SK-MEL-5 (cell line): ENCODE measurements around the gene GNAL. TPM values are rescaled to one million over a fixed set of nuclear protein-coding genes. Genes with fewer than 3 reads are reported as not detected.
"Not testable (repeated sequence)": the region's sequence is repeated elsewhere in the genome, so short reads cannot be mapped to it uniquely, and the experiment has no call there.

Experiments
- DNase-seq: peaks from one replicate; pipeline ENCODE4 v3.0.0-alpha.2; 2016; ENCODE audit warnings: low read depth, low spot score
- in situ Hi-C: cut with HindIII; loops from 2 replicates; pipeline ENCODE4 v1.10.0; 2016; ENCODE audit warnings: low sequenced_read_pairs, high pct_unique_total_duplicates, low pct_unique_long_range_greater_than_20kb
- total RNA-seq: library from RNA; depleted of rRNA; stranded (reverse); fragments of >200 nt; shearing (Covaris generic); gene quantifications from 2 replicates; pipeline ENCODE4 v1.2.3, GENCODE V29; 2014

The GNAL gene
- total RNA-seq, 1 experiment from 2014 or later, result 18.8 TPM

DNA sequence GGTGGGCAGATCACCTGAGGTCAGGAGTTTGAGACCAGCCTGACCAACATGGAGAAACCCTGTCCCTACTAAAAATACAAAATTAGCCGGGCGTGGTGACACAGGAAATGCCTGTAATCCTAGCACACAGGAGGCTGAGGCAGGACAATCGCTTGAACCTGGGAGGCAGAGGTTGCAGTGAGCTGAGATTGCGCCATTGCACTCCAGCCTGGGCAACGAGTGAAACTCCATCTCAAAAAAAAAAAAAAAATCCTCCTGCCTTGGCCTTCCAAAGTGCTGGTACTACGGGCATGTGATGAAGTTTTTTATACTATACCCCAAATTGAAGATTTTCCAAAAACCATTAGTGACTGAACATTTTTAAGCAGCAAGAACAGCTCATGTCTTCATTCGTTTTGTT is 203.4 kb downstream of the GNAL start:
- DNase-seq, in situ Hi-C loops: not testable (repeated sequence)

DNA sequence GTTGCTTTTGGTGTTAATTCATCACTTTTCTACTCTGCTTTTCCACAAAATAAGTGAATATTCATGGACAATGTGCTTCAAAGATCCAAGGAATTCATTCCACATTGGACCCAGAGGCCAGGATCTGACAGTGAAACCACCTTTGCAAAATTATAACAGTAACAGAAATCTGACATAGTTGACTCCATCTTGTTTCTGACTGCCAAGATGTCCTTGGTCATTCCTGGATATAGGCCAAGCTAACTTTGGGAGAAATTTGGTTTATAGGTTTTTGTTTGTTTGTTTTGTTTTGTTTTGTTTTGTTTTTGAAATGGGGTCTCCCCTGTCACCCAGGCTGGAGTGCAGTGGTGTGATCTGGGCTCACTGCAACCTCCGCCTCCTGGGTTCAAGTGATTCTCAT is 208.7 kb downstream of the GNAL start:
- no peak for DNase-seq

DNA sequence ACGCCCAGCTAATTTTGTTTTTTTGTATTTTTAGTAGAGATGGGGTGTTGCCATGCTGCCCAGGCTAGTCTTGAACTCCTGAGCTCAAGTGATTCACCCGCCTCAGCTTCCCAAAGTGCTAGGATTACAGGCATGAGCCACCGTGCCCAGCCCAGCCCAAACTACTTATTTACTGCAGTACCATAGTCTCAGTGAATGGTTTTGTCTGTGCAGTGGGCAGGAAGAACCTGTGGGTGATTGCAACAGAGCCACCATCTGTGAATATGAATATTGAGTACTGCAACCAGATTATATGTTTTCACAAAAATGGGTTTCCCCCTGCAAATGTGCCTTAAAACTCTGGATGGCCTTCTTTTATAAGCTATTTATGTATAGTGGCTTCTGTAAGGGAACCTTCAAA is 210.0 kb downstream of the GNAL start:
- in situ Hi-C loops, result no loop called here
- DNase-seq, result no peak

More for the DNA sequence above, 208.7 kb downstream of the GNAL start:
- in situ Hi-C loops, result no loop called here

DNA sequence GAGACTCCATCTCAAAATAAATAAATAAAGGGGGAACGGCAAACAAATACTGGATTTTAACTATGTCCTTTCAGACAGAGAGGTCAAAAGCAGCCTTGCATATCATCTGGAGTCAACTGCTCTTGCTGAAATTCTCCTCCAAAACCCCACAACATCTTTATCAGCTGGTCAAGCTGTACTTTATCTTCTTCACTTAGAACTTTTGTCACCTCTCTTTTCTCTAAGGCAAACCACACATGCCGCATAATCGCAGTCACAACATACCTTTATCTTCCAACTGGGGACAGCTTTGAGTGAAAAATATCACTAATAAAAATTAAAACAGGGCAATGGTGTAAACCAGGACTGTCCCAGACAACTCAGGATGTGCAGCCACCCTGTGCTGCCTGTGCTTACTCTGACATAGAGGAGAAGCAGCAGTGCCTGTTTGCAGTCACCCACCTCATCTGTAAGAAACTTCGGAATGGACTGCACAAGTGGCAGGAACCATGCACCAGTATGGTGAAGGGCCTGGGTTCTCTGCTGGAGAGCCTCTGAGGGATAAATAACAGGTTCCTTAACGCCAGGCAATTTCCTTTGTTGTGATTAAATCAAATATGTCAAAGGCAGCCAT is 212.9 kb downstream of the GNAL start:
- no peak for DNase-seq
- in situ Hi-C loops, result no loop called here

DNA sequence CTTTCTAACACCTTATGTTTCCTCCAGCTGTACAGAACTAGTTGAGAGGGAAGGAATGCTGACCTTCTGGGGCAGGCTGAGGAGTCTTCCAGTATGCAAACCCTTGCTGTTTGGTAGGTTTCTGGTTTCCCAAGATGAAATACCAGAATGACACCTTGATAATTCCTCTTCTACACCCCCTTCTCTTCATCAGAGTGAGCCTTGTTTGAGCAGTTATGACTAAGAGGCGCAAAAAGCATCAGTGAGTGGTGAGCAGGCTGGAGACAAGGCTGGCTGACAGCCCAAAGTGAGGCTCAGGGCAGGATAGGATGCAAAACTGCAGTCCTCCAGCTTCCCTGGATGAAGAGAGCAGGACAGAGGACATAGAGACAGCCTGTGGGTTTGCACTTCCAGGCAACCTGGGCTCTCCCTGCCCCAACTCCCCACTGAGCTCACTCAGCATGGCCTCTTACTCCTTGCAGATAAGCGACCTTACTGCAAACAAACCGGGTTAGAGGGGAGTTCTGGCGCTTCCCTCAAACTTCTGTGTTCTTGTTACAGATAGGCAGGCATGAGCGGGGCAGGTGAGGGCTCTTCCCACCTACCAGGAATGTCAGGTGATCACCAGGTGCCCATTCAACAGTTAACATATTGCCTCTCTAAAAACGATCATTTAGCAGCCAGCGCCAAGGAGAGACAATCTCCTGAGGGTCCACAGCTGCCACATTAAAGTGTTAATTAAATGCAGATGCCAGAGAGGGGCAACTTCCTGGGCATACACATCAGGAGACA is 213.6 kb downstream of the GNAL start:
- in situ Hi-C loops, result no loop called here

DNA sequence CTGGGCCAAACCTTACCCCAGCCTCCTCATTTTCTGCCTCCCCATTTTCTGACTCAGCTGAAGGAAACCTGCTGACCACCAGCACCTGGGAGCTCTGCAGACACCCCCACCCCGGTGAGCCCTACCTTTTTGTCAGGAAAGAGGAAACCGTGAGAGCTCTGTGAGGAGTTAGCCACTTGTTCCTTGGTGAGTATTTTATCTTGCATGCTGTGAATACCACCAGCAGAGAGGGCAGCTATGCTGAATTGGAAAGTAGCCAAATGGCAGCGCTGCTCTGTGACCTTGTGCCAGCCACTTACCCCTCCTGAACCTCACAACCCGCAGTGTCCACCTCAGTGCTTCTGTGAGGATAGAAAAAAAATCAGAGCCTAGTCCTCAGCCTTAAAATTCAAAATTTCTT is 216.5 kb downstream of the GNAL start:
- in situ Hi-C loops, result no loop called here
- no peak for DNase-seq

More for the DNA sequence above, 213.6 kb downstream of the GNAL start:
- no peak for DNase-seq

DNA sequence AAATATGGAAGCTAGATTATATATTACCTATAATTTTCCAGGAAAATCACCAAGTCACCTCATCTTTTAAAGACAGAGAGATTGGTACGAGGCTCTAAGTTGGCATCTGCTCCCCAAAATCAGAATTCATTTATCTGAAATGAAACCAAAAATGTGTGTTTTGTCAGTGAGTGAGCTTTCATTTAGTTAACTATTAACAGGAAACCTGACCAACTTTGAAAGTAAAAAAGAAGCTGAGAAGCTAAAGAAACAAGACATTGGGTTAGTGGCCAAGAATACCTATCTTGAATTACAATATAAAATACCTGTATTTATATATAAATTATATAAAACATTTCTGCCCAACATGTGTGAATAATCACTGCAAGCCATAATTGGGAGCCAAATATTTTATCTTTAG is 217.1 kb downstream of the GNAL start:
- in situ Hi-C loops, result no loop called here
- DNase-seq, result no peak

DNA sequence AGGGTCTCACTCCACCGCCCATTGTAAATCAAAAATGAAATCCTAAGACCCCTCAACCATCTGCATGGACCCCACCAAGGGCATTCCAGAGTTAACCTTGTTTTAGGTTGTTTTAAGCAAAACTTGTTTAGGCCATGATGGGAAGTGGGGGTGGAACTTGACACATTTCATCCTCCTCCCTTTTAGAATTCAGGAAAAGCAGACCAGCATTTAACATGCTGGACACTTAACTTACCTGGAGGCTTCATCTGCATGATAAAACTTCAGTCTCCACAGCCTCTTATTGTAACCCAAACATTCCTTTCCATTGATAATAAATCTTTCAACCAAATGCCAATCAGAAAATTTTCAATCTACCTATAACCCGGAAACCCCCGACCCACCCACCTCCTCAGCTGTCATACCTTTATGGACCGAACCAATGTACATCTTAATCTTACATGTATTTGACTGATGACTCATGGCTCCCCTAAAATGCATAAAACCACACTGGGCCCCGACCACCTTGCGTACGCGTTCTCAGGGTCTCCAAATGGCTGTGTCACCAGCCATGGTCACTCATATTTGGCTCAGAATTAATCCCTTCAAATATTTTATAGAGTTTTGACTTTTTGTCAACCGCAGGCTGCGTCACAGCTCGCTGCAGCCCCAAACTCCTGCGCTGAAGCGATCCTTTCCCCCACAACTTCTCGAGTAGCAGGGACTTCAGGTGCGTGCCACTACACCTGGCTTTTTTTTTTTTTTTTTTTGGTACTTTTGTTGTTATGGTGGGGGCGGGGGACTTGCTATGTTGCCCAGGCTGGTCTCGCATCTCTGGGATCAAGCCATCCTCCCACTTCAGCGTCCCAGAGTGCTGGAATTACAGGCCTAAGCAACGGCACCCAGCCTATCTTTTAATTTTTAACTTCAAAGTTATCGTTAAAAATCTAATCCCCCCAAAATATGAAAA is 218.1 kb downstream of the GNAL start:
- in situ Hi-C loops, result no loop called here
- DNase-seq, result no peak

DNA sequence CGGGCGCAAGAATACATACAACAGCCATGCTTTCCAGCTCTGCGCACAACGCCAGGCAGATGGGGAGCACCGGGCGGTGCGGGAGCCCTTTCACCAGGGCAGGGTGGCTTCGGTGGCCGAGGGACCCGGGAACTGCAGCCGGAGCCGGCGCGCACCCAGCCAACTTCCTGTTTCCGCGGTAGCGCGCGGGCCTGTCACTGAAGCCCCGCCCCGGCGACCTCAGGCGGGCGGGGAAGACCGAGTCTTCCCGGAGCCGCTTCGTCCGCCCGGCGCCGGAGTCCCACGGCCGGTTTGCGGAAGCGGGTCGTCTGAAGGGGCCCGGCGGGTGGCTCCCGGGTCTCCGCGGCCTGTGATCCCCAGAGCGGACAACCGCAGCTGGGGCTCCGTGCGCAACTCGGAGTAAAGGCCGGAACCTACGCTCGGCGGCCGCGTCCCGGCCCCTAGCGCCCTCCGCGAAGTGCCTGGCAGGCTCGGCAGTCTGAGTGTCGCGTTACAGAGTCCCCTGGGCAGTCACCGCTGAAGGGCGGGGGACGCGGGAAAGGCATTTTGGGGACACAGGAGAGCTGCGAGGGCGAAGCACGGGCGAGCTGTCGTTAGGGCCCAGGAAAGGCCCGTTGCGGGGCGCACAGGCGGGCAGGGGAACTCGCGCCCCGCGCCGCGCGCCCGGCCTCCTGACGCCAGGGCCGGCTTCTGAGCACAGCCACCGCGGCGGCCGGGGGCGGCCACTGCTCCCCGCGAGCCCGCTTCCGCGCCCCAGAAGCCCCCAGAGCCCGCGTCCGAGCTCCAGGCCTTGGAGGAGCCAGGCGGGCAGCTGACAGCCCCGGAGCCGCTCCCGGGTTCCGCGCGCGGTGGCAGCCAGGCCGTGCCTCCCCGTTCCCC is 219.4 kb downstream of the GNAL start, which contains the start of gene MPPE1:
MPPE1 (minus strand) TSS at position 136 of the 879 bp plus-strand sequence. CDS start 11,053 bp downstream, outside the sequence.
- peak; percentile 78 for DNase-seq
- in situ Hi-C loops, result no loop called here

DNA sequence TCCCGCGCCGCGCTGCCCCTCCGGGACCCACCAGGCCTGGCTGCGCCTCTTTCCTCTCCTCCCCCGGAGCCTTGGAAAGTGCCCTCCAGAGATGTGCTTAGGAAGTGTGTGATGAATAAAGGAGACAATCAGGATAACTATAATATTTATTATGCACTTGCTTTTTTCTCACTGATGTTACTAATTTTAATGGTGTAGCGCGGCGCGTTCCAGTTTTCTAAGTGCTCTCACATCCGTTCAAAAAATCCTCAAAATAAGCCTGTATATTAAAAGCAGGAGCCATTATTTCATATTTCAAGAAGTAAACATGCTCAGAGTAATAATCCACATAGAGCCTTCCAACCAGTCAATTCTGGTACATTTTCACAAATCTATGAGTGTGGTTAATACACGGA is 220.0 kb downstream of the GNAL start:
- in situ Hi-C loops, result no loop called here
- DNase-seq, result peak; percentile 4

DNA sequence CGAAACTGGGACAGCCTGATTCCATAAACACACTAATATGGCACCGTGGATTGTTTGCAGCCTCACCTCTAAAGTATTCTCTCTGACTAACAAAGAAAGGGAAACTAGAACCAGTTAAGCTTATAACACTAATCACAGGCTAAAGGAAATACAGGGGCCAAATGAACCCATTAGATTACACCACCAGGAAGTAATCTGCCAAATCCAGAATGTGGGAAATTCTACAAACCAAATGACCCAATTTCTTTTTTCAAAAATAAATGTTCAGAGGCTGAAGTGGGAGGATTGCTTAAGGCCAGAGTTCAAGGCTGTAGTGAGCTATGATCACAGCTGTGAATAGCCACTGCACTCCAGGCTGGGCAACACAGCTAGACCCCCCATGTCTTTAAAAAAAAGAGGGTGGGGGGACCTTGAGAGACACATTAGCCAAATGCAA is 220.5 kb downstream of the GNAL start:
- DNase-seq, result no peak
- in situ Hi-C loops, result no loop called here

DNA sequence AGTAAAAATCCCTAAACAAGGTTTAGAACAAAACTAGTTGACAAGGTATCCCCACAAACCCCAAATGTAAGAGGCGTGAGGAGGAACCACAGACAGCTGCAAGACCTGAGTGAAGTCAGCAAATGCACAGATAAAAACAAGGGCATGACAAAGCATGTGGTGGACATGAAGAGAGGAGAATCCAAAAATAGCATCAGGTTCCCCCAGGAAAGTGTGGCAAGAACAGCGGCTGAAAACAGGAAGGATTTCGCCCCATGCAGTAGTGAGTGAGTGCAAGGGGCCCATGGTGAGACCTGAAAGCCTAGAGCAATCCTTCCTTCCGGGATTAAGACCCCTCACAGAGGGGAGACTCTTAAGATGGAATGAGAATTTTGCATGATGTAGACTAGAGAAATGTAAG is 227.8 kb downstream of the GNAL start:
- in situ Hi-C loops, DNase-seq: not testable (repeated sequence)

DNA sequence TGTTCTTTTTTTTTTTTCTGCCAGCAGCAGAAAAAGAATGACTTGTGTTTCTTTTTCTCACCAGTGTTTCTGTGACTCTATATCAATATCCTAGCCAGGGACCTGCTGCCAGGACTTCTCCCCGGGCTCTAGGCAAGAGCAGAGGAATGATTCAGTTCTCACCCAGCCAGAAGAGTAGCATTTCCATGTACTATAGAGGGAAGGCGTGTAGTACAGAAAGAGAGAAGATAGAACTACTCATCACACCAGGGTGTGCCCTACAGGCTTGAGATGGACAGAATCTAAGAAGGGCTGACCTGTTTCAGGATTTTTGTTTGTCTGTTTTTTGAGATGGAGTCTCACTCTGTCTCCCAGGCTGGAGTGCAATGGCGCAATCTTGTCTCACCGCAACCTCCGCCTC is 230.5 kb downstream of the GNAL start:
- in situ Hi-C loops, DNase-seq: not testable (repeated sequence)

DNA sequence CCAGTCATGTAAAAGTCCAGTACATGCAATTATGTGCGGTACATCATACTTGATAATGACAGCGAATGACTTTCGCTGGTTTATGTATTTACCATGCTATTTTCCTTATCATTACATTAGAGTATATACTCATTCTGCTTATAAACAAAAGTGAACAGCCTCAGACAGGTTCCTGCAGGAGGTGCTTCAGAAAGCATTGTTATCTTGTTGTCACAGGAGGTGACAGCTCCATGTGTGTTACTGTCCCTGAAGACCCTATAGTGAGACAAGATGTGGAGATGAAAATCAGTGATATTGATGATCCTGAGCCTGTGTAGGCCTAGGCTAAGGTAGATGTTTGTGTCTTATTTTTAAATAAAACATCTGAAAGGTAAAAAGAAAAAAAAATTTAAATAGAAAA is 234.4 kb downstream of the GNAL start:
- in situ Hi-C loops, result no loop called here

DNA sequence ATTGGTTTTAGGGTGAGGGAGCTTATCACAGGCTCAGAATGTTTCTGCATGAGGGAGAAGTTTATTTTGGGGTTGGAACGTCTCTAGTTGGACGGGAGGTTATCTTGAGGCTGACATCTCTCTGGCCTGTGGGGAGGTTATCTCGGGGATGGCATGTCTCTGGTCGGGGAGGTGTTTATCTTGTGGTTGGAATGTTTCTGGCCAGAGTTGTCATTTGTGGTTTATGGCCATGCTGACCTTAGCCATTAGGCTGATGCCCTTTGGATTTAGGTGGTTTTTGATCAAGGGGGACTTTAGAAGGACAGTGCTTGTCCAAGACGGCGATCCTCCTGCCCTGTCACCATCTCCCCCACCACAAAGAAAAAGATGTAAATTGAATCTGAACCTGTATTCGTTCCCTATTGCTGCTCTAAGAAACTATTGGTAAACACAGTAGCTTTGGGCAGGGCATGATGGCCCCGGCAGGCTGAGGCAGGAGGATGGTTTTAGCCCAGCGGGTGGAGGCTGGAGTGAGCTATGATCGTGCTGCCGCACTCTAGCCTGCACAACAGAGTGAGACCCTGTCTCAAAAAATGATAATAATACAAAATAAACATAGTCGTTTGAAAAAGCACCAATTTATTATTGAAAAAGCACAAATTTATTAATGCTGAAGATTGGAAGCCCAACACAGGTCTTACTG is 236.9 kb downstream of the GNAL start:
- in situ Hi-C loops, result no loop called here
- DNase-seq, result no peak

More for the DNA sequence above, 234.4 kb downstream of the GNAL start:
- no peak for DNase-seq

DNA sequence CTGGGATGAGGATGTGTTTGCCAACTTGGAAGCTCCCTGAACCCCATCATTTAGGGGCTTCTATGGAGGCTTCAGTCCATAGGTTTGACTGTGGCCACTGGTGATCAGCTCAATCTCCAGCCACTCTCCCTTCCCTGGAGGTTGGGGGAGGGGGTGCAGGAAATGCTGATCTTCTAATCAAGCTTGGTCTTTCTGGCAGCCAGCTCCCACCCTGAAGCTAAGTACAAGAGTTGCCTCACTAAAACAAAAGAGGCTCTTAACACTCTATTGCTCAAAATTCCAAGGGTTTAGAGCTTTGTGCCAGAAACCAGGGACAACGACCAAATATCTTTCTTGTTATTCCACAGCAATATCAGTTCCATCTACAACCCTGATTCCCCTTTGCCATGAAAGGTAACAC is 238.4 kb downstream of the GNAL start:
- DNase-seq, result no peak
- in situ Hi-C loops, result no loop called here

DNA sequence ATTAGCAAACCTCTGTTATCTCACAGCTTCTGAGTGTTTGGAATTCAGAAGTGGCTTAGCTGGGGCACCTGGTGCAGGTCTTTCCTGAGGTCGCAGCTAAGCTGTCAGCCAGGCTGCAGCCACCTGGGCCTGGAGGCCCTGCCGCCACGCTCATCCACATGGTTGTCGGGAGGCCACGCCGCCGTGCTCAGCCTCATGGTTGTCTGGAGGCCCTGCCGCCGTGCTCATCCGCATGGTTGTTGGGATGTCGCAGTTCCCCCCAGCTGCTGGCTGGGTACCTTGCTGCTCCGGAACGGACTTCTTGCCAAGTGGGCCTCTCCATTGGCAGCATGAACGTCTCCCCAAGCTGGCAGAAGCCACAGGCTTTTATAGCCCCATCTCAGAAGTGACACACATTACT is 243.3 kb downstream of the GNAL start:
- DNase-seq, result no peak
- in situ Hi-C loops, result no loop called here
